Measurements from ENCODE around the gene STK11. TPM values are rescaled to one million over a fixed set of nuclear protein-coding genes. Genes with fewer than 3 reads are reported as not detected.
A peak's percentile ranks its signal among the peaks of the same experiment; 100 is the strongest.

The STK11 gene
- total RNA-seq (ENCODE audit: low replicate concordance), result 59.9 and 64.8 TPM in 2 replicates
- long read RNA-seq, result 0 reads

GRCh38 chr19:1205114-1206099, at the start of gene STK11:
TSS of gene STK11 (plus strand) at chr19:1205778. CDS start at chr19:1206914, 1,136 bp downstream.
- peak within 1 kb of the TSS; percentile 90 for H3K4me3 Mint-ChIP-seq
- peak; percentile 100 for DNase-seq (ENCODE audit: extremely low spot score, unreplicated experiment)
- no peaks in the 10 kb centered on the region for H3K9me3 Mint-ChIP-seq
- no peaks in the 10 kb centered on the region for H3K36me3 Mint-ChIP-seq
- no peak for TF ChIP-seq CTCF (conservative IDR thresholded peaks at IDR 0.05)
- H3K27ac Mint-ChIP-seq, result peak within 1 kb of the TSS; percentile 87
- peaks cover 11% of the 10 kb centered on the region for H3K4me1 Mint-ChIP-seq (ENCODE audit: unreplicated experiment)
- no peaks in the 10 kb centered on the region for H3K27me3 Mint-ChIP-seq

GRCh38 chr19:1156305-1156801, 49.2 kb upstream of the STK11 start:
- H3K27ac Mint-ChIP-seq, result peak overlapping the region; percentile 50
- H3K36me3 Mint-ChIP-seq, result no peaks in the 10 kb centered on the region
- DNase-seq (ENCODE audit: extremely low spot score, unreplicated experiment), result no peak
- no peak overlapping the region for H3K4me3 Mint-ChIP-seq
- no peak for TF ChIP-seq CTCF (conservative IDR thresholded peaks at IDR 0.05)
- no peaks in the 10 kb centered on the region for H3K4me1 Mint-ChIP-seq (ENCODE audit: unreplicated experiment)
- no peaks in the 10 kb centered on the region for H3K27me3 Mint-ChIP-seq
- no peaks in the 10 kb centered on the region for H3K9me3 Mint-ChIP-seq

GRCh38 chr19:1156830-1157615, 48.6 kb upstream of the STK11 start:
- Mint-ChIP-seq H3K4me3 (no peak overlapping the region), H3K4me1 (ENCODE audit: unreplicated experiment) (peaks cover 4% of the 10 kb centered on the region), H3K27ac (no peak overlapping the region), H3K36me3 (no peaks in the 10 kb centered on the region), H3K27me3 (no peaks in the 10 kb centered on the region), H3K9me3 (no peaks in the 10 kb centered on the region)
- DNase-seq (ENCODE audit: extremely low spot score, unreplicated experiment), result no peak
- no peak for TF ChIP-seq CTCF (conservative IDR thresholded peaks at IDR 0.05)

GRCh38 chr19:1157931-1158884, 47.4 kb upstream of the STK11 start:
- Mint-ChIP-seq H3K9me3 (no peaks in the 10 kb centered on the region), H3K4me1 (ENCODE audit: unreplicated experiment) (peaks cover 4% of the 10 kb centered on the region), H3K4me3 (no peak overlapping the region), H3K27ac (no peak overlapping the region), H3K36me3 (no peaks in the 10 kb centered on the region), H3K27me3 (no peaks in the 10 kb centered on the region)
- no peak for TF ChIP-seq CTCF (conservative IDR thresholded peaks at IDR 0.05)
- no peak for DNase-seq (ENCODE audit: extremely low spot score, unreplicated experiment)

Measured in type B pancreatic cell (in vitro differentiated cells).